Keratinocyte (primary cell): ENCODE results near the gene IFT122. TPM values are rescaled to one million over a fixed set of nuclear protein-coding genes. Genes with fewer than 3 reads are reported as not detected.

ENCODE experiments used
- DNase-seq: peaks from one replicate; pipeline ENCODE4 v3.0.0-alpha.2; 2011; ENCODE audit warnings: low read depth, missing footprints, low spot score
- FAIRE-seq: peaks from 2 replicates; lab custom pipeline; 2011; peaks lifted over from hg19 to GRCh38; lab: Jason Lieb, UNC
- H2AFZ ChIP-seq: 2 replicates; pipeline ENCODE4 v1.6.0; 2012; ENCODE audit warnings: low read length, control low read depth, inconsistent platforms; ENCODE audit not compliant: control insufficient read depth
- H3K27ac ChIP-seq: 2 replicates; pipeline ENCODE4 v1.5.1; 2011; ENCODE audit warnings: low read length; ENCODE audit not compliant: control insufficient read depth, insufficient read depth
- H3K27me3 ChIP-seq: 3 replicates; pipeline ENCODE4 v1.6.0; 2011; ENCODE audit warnings: low read length; ENCODE audit not compliant: control insufficient read depth, insufficient read depth; ENCODE audit errors: extremely low read depth
- H3K36me3 ChIP-seq, 2 experiments: 2 replicates in 1 of 2; 3 replicates in 1 of 2; pipeline ENCODE4 v1.5.1; 2011; ENCODE audit warnings: low read length in 2 of 2, mild to moderate bottlenecking in 1 of 2; ENCODE audit not compliant: control insufficient read depth in 2 of 2, insufficient read depth in 2 of 2; ENCODE audit errors: extremely low read depth in 1 of 2
- H3K4me1 ChIP-seq: 3 replicates; pipeline ENCODE4 v1.5.1; 2011; ENCODE audit warnings: low read length; ENCODE audit not compliant: control insufficient read depth, insufficient read depth; ENCODE audit errors: extremely low read depth
- H3K4me2 ChIP-seq: 3 replicates; pipeline ENCODE4 v1.6.0; 2011; ENCODE audit warnings: low read depth, low read length; ENCODE audit not compliant: control insufficient read depth, insufficient read depth; ENCODE audit errors: extremely low read depth
- H3K4me3 ChIP-seq, 3 experiments: fragments of 200-600 bp in 1 of 3; sonication (generic) in 1 of 3; 2 replicates in 2 of 3; 3 replicates in 1 of 3; pipeline ENCODE4 v1.5.1; 2011 to 2016; ENCODE audit warnings: low read length in 3 of 3, mild to moderate bottlenecking in 3 of 3, control low read depth in 2 of 3, inconsistent platforms in 1 of 3, low read depth in 1 of 3, mixed read lengths in 1 of 3, mixed run types in 1 of 3, moderate library complexity in 1 of 3; ENCODE audit not compliant: control insufficient read depth in 2 of 3, insufficient read depth in 2 of 3; ENCODE audit errors: extremely low read depth in 1 of 3
- H3K79me2 ChIP-seq: 2 replicates; pipeline ENCODE4 v1.6.0; 2012; ENCODE audit warnings: low read length; ENCODE audit not compliant: control insufficient read depth, insufficient read depth
- H3K9ac ChIP-seq: 3 replicates; pipeline ENCODE4 v1.6.0; 2011; ENCODE audit warnings: low read length; ENCODE audit not compliant: control insufficient read depth, insufficient read depth; ENCODE audit errors: extremely low read depth
- H3K9me1 ChIP-seq: 3 replicates; pipeline ENCODE4 v1.6.0; 2011; ENCODE audit warnings: low read length; ENCODE audit not compliant: control insufficient read depth, insufficient read depth; ENCODE audit errors: extremely low read depth
- H3K9me3 ChIP-seq: 2 replicates; pipeline ENCODE4 v1.5.1; 2012; ENCODE audit warnings: low read depth, low read length; ENCODE audit not compliant: control insufficient read depth
- H4K20me1 ChIP-seq: 3 replicates; pipeline ENCODE4 v1.6.0; 2011; ENCODE audit warnings: low read length; ENCODE audit not compliant: control insufficient read depth, insufficient read depth; ENCODE audit errors: extremely low read depth
- CTCF ChIP-seq, 3 experiments: IDR thresholded peaks in 1 of 3; conservative IDR thresholded peaks in 1 of 3; optimal IDR thresholded peaks in 1 of 3; 2 replicates in 2 of 3; 3 replicates in 1 of 3; pipeline versions ENCODE3 to v1.5.1; 2011; ENCODE audit warnings: low read length in 3 of 3, mild to moderate bottlenecking in 3 of 3, moderate library complexity in 2 of 3, control low read depth in 1 of 3, inconsistent platforms in 1 of 3; ENCODE audit not compliant: insufficient read depth in 2 of 3; ENCODE audit errors: extremely low read depth in 1 of 3
- EZH2 ChIP-seq: IDR thresholded peaks from one replicate; pipeline ENCODE4 v1.6.1; 2012; ENCODE audit warnings: inconsistent platforms, mild to moderate bottlenecking, low read length, moderate library complexity
- dilution Hi-C: fragments of 300-500 bp; cut with MboI; formaldehyde crosslinking; loops from one replicate; pipeline ENCODE4 v1.7.0; 2020; ENCODE audit warnings: low sequenced_read_pairs; ENCODE audit not compliant: extremely low pct_ligation_motif_present
- polyA plus RNA-seq, 5 experiments: library from polyadenylated mRNA; depleted of rRNA in 3 of 5; stranded (reverse) in 3 of 5; stranded (forward) in 1 of 5; unstranded in 1 of 5; fragments of >200 nt; gene quantifications; 1 replicate in 1 of 5; 2 replicates in 3 of 5; 3 replicates in 1 of 5; pipeline versions ENCODE4 v1.2.1 to v1.2.3, GENCODE V29; 2011 to 2012; ENCODE audit warnings: missing spikeins in 2 of 5, low read depth in 1 of 5, low replicate concordance in 1 of 5

IFT122 gene
- polyA plus RNA-seq, 1 donor (not counting 4 experiments of a cell fraction or from before 2014, with no cell fraction given) = 7.1 TPM

DNA sequence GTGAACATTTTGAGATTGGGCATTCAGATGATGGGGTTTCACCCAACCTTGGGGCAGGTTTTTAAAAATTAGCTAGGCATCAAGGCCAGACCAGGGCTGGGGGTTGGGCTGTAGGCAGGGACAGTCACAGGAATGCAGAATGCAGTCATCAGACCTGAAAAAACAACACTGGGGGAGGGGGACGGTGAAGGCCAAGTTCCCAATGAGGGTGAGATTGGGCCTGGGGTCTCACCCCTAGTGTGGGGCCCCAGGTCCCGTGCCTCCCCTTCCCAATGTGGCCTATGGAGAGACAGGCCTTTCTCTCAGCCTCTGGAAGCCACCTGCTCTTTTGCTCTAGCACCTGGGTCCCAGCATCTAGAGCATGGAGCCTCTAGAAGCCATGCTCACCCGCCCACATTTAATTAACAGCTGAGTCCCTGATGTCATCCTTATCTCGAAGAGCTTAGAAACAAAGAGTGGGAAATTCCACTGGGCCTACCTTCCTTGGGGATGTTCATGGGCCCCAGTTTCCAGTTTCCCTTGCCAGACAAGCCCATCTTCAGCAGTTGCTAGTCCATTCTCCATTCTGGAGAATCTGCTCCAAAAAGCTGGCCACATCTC is 94.5 kb downstream of the IFT122 start:
- no peak overlapping the region for H3K27ac ChIP-seq
- H3K4me2 ChIP-seq = no peak overlapping the region
- H3K9ac ChIP-seq = no peak overlapping the region

GRCh38 chr3:129535075-129535474 is 95.1 kb downstream of the IFT122 start:
- Histone ChIP-seq H4K20me1 (no peaks in the 10 kb centered on the region), H3K4me2 (no peak overlapping the region), H2AFZ (no peak overlapping the region), H3K27me3 (peaks cover 3% of the 10 kb centered on the region), H3K36me3 (no peaks in the 10 kb centered on the region), H3K9ac (no peak overlapping the region), H3K4me3 (no peak overlapping the region), H3K27ac (no peak overlapping the region), H3K79me2 (no peaks in the 10 kb centered on the region), H3K4me1 (no peaks in the 10 kb centered on the region), H3K9me1 (no peaks in the 10 kb centered on the region), H3K9me3 (no peaks in the 10 kb centered on the region)
- TF ChIP-seq CTCF (optimal IDR thresholded peaks at IDR 0.05 in 1 of 3, IDR thresholded peaks at IDR 0.05 in 1 of 3, conservative IDR thresholded peaks at IDR 0.05 in 1 of 3; ENCODE audit: extremely low read depth in 1 of 3, insufficient read depth in 2 of 3, low read length in 3 of 3) (no peak), EZH2 (no peak)
- DNase-seq (no peak), FAIRE-seq (no peak)
- dilution Hi-C loops = no loop called here

More for the DNA sequence above, 94.5 kb downstream of the IFT122 start:
- Histone ChIP-seq H3K4me1 (no peaks in the 10 kb centered on the region), H3K9me3 (no peaks in the 10 kb centered on the region), H2AFZ (no peak overlapping the region), H3K27me3 (peaks cover 3% of the 10 kb centered on the region), H3K4me3 (no peak overlapping the region), H4K20me1 (no peaks in the 10 kb centered on the region), H3K79me2 (no peaks in the 10 kb centered on the region), H3K36me3 (no peaks in the 10 kb centered on the region), H3K9me1 (no peaks in the 10 kb centered on the region)
- no peak for FAIRE-seq
- DNase-seq = no peak
- TF ChIP-seq EZH2 (no peak), CTCF (optimal IDR thresholded peaks at IDR 0.05 in 1 of 3, IDR thresholded peaks at IDR 0.05 in 1 of 3, conservative IDR thresholded peaks at IDR 0.05 in 1 of 3; ENCODE audit: extremely low read depth in 1 of 3, insufficient read depth in 2 of 3, low read length in 3 of 3) (no peak)
- dilution Hi-C loops = no loop called here
